Hematopoietic multipotent progenitor cell (in vitro differentiated cells): ENCODE measurements around the gene RNF20. TPM values are rescaled to one million over a fixed set of nuclear protein-coding genes. Genes with fewer than 3 reads are reported as not detected.
"Not testable (repeated sequence)": the region's sequence is repeated elsewhere in the genome, so short reads cannot be mapped to it uniquely, and the experiment has no call there.

ENCODE experiments used
- DNase-seq, 3 donors: peaks; one replicate each; pipeline ENCODE4 v3.0.0-alpha.2; 2011 to 2015; ENCODE audit warnings: low read depth in 2 of 3, low spot score in 2 of 3
- small RNA-seq: library from RNA; depleted of rRNA; stranded (forward); fragments of <200 nt; gene quantifications from one replicate; pipeline ENCODE3, GENCODE V24; 2012
- total RNA-seq: library from RNA; depleted of rRNA; stranded (reverse); fragments of >200 nt; gene quantifications from one replicate; pipeline ENCODE4 v1.2.3, GENCODE V29; 2012

RNF20 gene
- total RNA-seq, 1 donor = 9.2 TPM

DNA sequence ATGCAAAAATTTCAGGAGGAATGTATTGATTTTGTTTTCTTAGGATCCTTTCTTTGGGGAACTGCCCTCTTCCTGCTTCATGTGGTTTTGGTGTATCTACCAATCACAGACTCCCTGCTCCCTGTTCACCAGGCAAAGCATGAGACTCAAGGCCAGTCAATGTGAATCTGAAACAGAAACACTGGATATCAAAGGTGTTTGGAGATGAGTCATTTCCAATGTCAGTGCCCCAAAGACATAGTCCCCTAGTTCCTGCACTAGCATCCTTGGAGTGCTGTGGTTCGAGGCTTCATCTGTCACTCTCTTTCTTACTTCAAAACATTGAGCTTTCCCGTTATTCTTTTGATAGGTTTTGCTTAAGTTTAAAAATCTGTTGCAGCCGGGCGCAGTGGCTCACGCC is 53.0 kb downstream of the RNF20 start:
- no peak for DNase-seq

DNA sequence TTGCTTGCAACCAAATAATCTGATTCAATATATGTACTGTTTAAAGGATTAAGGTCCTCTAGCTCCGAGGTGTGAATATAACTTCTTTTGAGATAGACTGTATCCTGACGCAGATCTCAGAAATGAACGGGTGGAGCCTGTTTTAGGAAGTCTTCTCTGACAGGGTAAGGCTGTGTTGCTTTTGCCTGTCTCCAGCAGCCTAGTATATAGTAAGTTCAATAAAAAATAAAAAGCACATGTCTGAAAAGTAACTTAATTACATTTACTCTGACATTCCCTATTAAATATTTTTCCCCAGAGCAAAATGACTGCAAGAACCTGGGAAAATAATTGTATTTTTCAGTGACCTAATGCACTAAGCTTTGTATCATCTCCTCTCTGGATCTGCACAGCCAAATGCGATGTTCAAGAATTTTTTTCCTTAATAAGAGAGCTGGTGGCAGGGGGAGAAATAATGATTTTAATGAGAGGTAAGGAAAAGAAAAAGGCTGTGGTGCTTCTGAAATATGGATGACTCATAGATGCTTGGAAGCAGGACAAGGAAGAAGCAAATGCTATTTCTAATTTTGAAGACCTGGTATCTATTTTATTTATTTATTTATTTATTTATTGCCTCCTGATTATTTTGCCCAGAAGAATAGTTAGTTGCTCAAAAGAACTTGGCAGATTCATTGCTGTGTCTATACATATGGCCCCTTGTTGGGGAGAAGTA is 53.8 kb downstream of the RNF20 start:
- no peak for DNase-seq

DNA sequence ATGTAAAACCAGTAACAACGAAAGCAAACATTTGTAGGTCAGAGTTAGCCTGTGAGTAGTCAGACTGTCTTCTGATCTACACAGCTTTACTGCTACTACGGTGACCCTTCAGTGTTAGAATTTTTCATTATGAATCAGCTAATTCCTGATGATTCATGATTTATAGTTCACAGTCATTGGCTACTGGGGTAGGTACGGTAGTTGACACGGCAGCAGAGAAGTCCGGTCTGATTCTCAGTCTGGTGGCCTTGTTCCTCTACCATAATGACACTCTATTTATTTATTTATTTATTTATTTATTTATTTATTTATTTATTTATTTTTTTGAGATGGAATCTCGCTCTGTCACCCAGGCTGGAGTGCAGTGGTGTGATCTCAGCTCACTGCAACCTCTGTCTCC is 56.4 kb downstream of the RNF20 start:
- DNase-seq = not testable (repeated sequence)

- no peak for DNase-seq
These were observed 57.2 kb downstream of the RNF20 start for GRCh38 chr9:101590901-101591300.

- DNase-seq = no peak
These were observed 58.3 kb downstream of the RNF20 start for GRCh38 chr9:101591787-101592446.

- DNase-seq = no peak
These were observed 59.1 kb downstream of the RNF20 start for GRCh38 chr9:101592788-101593187.

GRCh38 chr9:101593345-101593744 is 59.7 kb downstream of the RNF20 start:
- no peak for DNase-seq

- DNase-seq = no peak
These were observed 61.1 kb downstream of the RNF20 start, which contains the start of gene PPP3R2 for GRCh38 chr9:101594796-101595195. TSS of gene PPP3R2 (minus strand) at chr9:101594969. CDS start at chr9:101594921, 48 bp downstream.

- DNase-seq = peak in 2 of 3 donors; percentile 24 to 62
These were observed 68.5 kb downstream of the RNF20 start for GRCh38 chr9:101601904-101602765.

DNA sequence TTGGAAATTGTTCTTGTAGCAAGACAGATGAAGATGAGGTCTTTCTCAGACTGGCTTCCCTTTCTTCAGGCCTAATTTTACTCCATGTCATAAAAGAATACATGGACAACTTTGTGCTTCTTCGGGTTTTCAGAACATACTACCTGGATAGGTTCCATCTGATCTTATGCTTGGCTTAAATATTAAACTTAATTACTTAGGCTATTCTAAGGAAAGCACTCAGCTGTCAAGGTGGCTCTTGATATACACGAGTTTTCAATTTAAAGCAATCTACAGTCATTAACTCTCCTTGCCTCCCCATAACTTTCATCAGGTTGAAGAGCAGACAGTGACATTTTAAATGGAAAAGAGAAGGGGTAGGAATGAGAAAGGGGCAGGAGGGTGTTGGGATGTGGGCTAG is 70.6 kb downstream of the RNF20 start:
- no peak for DNase-seq

DNA sequence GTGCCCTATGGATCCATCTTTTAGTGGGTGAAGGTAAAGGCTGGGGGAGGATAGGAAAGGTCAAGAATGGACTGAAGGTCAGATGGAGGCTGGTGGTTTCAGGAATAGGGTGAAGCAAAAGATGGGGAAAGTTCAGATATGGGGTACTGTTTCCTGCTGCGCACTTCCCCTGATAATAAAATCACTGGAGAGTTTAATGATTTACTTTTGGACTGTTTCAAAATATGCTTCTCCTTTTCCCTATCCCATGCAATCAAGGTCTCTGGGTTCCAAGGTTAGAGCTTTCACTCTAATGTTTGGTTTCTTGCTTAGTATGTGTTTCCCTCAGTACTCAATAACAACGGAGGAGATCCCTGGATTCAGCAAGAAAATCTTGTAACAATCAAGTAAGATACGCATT is 71.9 kb downstream of the RNF20 start:
- DNase-seq = no peak

Small RNAs within 50 kb of the gene (small RNA-seq; reads per million reads assigned to genes)
- not detected for gene AL353621.1

Other genes with a start within 250 kb of the RNF20 start
- not detected for gene BAAT, start 148.8 kb upstream of the RNF20 start, total RNA-seq
- 6.7 TPM for gene MRPL50, start 135.2 kb upstream of the RNF20 start, total RNA-seq
- 7.3 TPM for gene ZNF189, start 135.0 kb upstream of the RNF20 start, total RNA-seq
- gene ALDOB, start 98.1 kb upstream of the RNF20 start, total RNA-seq = not detected
- not detected for gene PPP3R2, start 61.1 kb downstream of the RNF20 start, total RNA-seq
- gene GRIN3A, start 204.8 kb downstream of the RNF20 start, total RNA-seq = under 0.01 TPM